MM.1S (cell line): Measurements from ENCODE around the gene CYS1.

Source experiments
- EZH2 ChIP-seq: fragments of 300-600 bp; sonication (generic); optimal IDR thresholded peaks from 2 replicates; pipeline ENCODE3; 2017; ENCODE audit warnings: low read depth, mild to moderate bottlenecking, antibody characterized with exemption, low read length, mixed read lengths
- EZH2phosphoT487 ChIP-seq: fragments of 300-600 bp; sonication (generic); IDR thresholded peaks from 2 replicates; pipeline ENCODE4 v1.6.1; 2018; ENCODE audit warnings: antibody characterized with exemption, low read length
- TF ChIP-seq, protein P1 (sequence below): fragments of 300-600 bp; sonication (generic); IDR thresholded peaks from 2 replicates; pipeline ENCODE4 v1.5.1; 2016; ENCODE audit warnings: antibody characterized with exemption, low read length, mixed read lengths

DNA sequence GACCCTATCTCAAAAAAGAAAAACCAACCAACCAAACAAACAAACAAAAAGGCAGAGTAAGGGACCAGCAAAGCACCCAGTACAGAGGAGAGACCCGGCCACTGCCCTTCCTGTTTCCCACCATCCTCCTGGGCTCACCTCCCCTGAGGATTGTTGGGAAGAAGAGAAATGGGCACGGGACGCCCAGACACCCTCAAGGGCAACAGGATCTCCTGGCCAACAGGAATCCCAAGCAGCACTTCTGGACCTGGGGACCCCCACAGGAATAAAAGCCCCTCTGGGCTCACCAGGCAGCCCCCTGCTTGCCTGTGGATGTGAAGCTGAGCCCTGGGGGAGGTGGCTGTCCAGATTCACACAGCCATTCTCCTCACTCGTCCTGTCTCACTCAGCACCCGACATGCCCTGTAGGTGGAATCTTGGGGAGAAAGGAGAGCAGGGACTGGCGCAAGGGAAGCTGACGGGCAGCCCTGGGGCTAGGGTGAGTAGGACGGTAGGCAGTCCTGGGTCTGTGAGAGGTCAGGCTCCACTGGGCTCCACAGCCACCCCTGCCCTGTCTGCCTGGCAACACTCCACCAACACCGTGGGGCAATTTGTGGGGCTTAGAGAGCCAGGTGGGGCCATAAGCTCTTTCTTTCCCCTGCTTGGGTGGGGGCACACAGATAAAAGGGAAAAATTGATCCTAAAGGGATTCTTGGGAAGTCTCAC lies 18.8 kb downstream of the CYS1 start:
- TF ChIP-seq, protein P1, sequence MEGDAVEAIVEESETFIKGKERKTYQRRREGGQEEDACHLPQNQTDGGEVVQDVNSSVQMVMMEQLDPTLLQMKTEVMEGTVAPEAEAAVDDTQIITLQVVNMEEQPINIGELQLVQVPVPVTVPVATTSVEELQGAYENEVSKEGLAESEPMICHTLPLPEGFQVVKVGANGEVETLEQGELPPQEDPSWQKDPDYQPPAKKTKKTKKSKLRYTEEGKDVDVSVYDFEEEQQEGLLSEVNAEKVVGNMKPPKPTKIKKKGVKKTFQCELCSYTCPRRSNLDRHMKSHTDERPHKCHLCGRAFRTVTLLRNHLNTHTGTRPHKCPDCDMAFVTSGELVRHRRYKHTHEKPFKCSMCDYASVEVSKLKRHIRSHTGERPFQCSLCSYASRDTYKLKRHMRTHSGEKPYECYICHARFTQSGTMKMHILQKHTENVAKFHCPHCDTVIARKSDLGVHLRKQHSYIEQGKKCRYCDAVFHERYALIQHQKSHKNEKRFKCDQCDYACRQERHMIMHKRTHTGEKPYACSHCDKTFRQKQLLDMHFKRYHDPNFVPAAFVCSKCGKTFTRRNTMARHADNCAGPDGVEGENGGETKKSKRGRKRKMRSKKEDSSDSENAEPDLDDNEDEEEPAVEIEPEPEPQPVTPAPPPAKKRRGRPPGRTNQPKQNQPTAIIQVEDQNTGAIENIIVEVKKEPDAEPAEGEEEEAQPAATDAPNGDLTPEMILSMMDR, result no peak
- TF ChIP-seq EZH2 (no peak), EZH2phosphoT487 (no peak)
